ENCODE results near the gene WNT3. TPM values are rescaled to one million over a fixed set of nuclear protein-coding genes. Genes with fewer than 3 reads are reported as not detected.

WNT3 gene
- total RNA-seq, 2 donors from 2014 or later, result 19.9 to 21.8 TPM

DNA sequence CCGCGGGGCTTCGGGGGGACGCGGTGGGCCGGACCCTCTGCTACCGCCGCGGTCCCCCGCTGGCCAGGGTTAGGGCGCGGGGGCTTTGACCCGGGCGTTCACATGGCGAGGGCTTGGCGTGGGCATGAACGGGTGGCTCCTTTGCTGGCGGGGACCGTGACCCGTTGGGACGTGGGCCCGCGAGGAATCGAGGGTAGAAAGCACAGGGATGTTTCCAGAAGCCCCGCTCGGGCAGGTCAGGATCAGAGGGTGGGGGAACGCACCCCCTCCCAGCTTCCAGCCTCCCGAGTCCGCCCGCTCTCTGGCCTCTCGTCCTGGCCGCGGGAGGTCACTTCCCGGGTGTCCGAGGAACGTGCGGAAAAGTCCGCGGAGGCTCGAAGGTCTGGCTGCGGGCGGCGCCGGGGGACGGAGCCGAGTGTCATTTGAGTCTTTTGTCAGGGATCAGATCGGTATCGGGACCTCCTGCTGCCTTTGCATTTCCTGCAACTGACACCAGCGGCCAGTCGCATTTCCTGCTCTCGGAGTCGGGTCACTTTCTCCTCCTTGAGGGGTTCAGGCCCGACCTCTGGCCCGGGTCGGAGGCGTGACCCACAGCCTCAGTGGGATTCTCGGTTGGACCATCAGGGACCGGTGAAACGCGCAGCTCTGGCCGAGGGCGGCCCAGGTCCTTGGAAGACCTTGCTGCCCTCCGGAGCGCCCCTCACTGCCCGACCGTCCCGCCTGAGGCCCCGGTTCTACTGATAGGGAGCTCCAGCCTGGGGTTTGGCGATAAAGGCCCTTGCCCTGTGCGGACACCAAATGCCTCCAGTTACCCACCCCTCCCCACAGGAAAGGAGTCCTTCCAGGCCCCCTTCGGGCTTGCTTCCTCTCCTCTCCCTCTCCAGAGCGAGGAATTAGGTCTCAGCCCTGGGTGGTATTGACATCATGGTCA lies 702 bp upstream of the WNT3 start:
- no peaks in the 10 kb centered on the region for H3K27me3 ChIP-seq (ENCODE audit: control insufficient read depth, insufficient read depth, low read length, poor library complexity, severe bottlenecking)
- H3K36me3 ChIP-seq (ENCODE audit: control insufficient read depth, insufficient read depth, low read length), result no peaks in the 10 kb centered on the region
- H3K27me3 Mint-ChIP-seq (ENCODE audit: insufficient read depth), result peaks cover 4% of the 10 kb centered on the region
- H3K4me3 ChIP-seq (ENCODE audit: low read length), result peak overlapping the region; percentile 89
- no peaks in the 10 kb centered on the region for H3K36me3 Mint-ChIP-seq (ENCODE audit: low read depth)
- peak overlapping the region; percentile 79 for H3K27ac Mint-ChIP-seq
- DNase-seq, result peak; percentile 98
- TF ChIP-seq, protein P1, sequence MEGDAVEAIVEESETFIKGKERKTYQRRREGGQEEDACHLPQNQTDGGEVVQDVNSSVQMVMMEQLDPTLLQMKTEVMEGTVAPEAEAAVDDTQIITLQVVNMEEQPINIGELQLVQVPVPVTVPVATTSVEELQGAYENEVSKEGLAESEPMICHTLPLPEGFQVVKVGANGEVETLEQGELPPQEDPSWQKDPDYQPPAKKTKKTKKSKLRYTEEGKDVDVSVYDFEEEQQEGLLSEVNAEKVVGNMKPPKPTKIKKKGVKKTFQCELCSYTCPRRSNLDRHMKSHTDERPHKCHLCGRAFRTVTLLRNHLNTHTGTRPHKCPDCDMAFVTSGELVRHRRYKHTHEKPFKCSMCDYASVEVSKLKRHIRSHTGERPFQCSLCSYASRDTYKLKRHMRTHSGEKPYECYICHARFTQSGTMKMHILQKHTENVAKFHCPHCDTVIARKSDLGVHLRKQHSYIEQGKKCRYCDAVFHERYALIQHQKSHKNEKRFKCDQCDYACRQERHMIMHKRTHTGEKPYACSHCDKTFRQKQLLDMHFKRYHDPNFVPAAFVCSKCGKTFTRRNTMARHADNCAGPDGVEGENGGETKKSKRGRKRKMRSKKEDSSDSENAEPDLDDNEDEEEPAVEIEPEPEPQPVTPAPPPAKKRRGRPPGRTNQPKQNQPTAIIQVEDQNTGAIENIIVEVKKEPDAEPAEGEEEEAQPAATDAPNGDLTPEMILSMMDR (conservative IDR thresholded peaks at IDR 0.05), result no peak
- no peaks in the 10 kb centered on the region for H3K9me3 Mint-ChIP-seq
- H3K9me3 ChIP-seq (ENCODE audit: control insufficient read depth, low read length), result no peaks in the 10 kb centered on the region
- peaks cover 10% of the 10 kb centered on the region for H3K4me1 ChIP-seq (ENCODE audit: control insufficient read depth, insufficient read depth, low read length)
- peaks cover 52% of the 10 kb centered on the region for H3K4me1 Mint-ChIP-seq
- H3K27ac ChIP-seq (ENCODE audit: low read depth, low read length), result peak overlapping the region; percentile 74
- H3K9ac ChIP-seq (ENCODE audit: extremely low read depth, low read length, poor library complexity, severe bottlenecking), result peak overlapping the region; percentile 57
- peak overlapping the region; percentile 70 for H3K4me3 Mint-ChIP-seq
- 2 to 3% methylated on average over 48 to 72 of the region's 72 CpGs for WGBS, 2 experiments (ENCODE audit: insufficient coverage in 1 of 2, insufficient read length in 1 of 2)

GRCh38 chr17:46817901-46818209 lies 637 bp downstream of the WNT3 start:
- H3K36me3 ChIP-seq (ENCODE audit: control insufficient read depth, insufficient read depth, low read length), result no peaks in the 10 kb centered on the region
- H3K9ac ChIP-seq (ENCODE audit: extremely low read depth, low read length, poor library complexity, severe bottlenecking), result peak overlapping the region; percentile 38
- H3K4me1 Mint-ChIP-seq, result peaks cover 64% of the 10 kb centered on the region
- no peaks in the 10 kb centered on the region for H3K27me3 ChIP-seq (ENCODE audit: control insufficient read depth, insufficient read depth, low read length, poor library complexity, severe bottlenecking)
- H3K9me3 ChIP-seq (ENCODE audit: control insufficient read depth, low read length), result no peaks in the 10 kb centered on the region
- H3K36me3 Mint-ChIP-seq (ENCODE audit: low read depth), result no peaks in the 10 kb centered on the region
- peaks cover 16% of the 10 kb centered on the region for H3K4me1 ChIP-seq (ENCODE audit: control insufficient read depth, insufficient read depth, low read length)
- WGBS, 2 experiments (ENCODE audit: insufficient coverage in 1 of 2, insufficient read length in 1 of 2), result 1 to 8% methylated on average over 2 to 4 of the region's 5 CpGs
- H3K4me3 ChIP-seq (ENCODE audit: low read length), result peak overlapping the region; percentile 89
- no peak for DNase-seq
- TF ChIP-seq, protein P1 (conservative IDR thresholded peaks at IDR 0.05), result no peak
- H3K27me3 Mint-ChIP-seq (ENCODE audit: insufficient read depth), result peaks cover 4% of the 10 kb centered on the region
- no peak overlapping the region for H3K27ac ChIP-seq (ENCODE audit: low read depth, low read length)
- no peaks in the 10 kb centered on the region for H3K9me3 Mint-ChIP-seq
- H3K4me3 Mint-ChIP-seq, result peak overlapping the region; percentile 70
- peak overlapping the region; percentile 31 for H3K27ac Mint-ChIP-seq

- Mint-ChIP-seq H3K4me3 (peak overlapping the region; percentile 70), H3K27me3 (ENCODE audit: insufficient read depth) (peaks cover 4% of the 10 kb centered on the region), H3K9me3 (no peaks in the 10 kb centered on the region), H3K36me3 (ENCODE audit: low read depth) (no peaks in the 10 kb centered on the region), H3K4me1 (peaks cover 69% of the 10 kb centered on the region), H3K27ac (peak overlapping the region; percentile 82)
- 6 to 10% methylated on average over 5 to 21 of the region's 22 CpGs for WGBS, 2 experiments (ENCODE audit: insufficient coverage in 1 of 2, insufficient read length in 1 of 2)
- H3K9me3 ChIP-seq (ENCODE audit: control insufficient read depth, low read length), result no peaks in the 10 kb centered on the region
- peak overlapping the region; percentile 38 for H3K9ac ChIP-seq (ENCODE audit: extremely low read depth, low read length, poor library complexity, severe bottlenecking)
- H3K27me3 ChIP-seq (ENCODE audit: control insufficient read depth, insufficient read depth, low read length, poor library complexity, severe bottlenecking), result no peaks in the 10 kb centered on the region
- H3K36me3 ChIP-seq (ENCODE audit: control insufficient read depth, insufficient read depth, low read length), result no peaks in the 10 kb centered on the region
- TF ChIP-seq, protein P1 (conservative IDR thresholded peaks at IDR 0.05), result no peak
- peaks cover 16% of the 10 kb centered on the region for H3K4me1 ChIP-seq (ENCODE audit: control insufficient read depth, insufficient read depth, low read length)
- peak; percentile 76 for DNase-seq
- H3K27ac ChIP-seq (ENCODE audit: low read depth, low read length), result peak overlapping the region; percentile 44
- H3K4me3 ChIP-seq (ENCODE audit: low read length), result peak overlapping the region; percentile 89
Observed at GRCh38 chr17:46817151-46817900, 1.2 kb downstream of the WNT3 start.
